GM21737 (cell line): ENCODE measurements around the gene MIA2.

ENCODE experiments used
- ATAC-seq: cut with Tn5 transposase; IDR thresholded peaks from one replicate; pipeline ENCODE4 v1.9.1; 2021; ENCODE audit warnings: mild to moderate bottlenecking, moderate library complexity; ENCODE audit not compliant: unreplicated experiment

MIA2 gene

DNA sequence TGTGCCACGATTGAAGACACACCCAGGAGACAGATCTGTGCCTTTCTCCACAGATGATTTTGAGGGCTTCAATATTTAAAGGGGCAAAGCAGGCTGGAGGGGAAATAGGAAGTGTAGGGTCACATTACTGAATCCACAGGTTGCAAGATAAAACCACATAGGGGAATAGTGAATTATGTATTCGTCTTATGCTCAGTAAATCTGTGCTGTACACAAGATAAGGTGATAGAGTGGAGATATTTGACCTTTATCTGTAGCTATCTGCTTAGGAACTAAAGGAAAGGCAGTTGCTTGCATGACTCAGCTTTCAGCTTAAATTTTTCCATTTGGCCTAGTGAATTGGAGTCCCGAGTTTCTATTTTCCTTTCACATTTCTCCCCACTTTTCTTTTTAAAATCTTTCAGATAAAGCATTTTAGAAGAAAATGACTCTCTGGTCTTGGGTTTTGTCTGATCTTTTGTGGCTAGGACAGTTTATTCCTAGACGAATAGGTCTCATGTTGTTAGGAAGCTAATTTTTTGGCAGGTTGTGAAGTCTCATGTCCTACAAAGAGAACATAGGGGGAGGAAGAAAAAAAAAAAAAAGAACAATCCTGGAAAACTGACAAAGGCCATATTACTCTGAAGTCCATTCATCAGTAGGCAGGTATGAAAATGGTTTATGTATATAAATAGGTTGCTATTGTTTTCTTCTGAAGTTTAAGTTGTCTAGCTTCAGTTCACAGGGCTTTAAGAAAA is 143.1 kb downstream of the MIA2 start:
- ATAC-seq = no peak

DNA sequence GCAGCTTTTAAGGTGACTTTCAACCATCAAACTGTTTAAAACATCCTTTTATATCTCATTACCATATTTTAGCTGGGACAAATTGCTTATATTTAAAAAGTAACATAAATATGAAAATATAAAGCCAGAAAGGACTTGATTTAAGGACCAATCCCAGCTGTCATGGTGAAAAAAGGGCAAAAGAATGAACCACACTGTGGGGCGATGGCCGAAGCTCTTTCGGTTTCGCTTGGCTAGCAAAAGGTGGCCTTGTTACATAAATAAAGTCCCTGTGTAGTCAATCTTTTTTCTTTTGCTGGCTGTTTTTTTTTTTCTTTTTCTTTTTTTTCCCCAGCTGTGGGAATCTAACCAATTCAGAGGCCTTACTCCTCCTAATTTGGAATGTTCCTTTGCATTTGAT is 147.7 kb downstream of the MIA2 start:
- no peak for ATAC-seq

DNA sequence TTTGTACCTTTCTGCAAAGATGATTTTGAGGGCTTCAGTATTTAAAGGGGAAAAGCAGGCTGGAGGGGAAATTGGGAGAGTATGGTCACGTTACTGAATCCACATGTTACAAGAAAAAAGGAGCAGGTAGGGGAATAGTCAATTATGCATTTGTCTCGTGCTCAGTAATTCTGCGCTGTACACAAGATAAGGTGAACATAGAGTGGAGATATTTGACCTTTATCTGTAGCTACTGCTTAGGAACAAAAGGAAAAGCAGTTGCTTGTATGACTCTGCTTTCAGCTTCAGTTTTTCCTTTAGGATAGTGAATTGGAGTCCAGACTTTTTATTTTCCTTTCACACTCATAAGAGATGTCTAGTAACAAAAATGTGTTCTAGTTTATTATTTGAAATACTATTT is 148.7 kb downstream of the MIA2 start:
- ATAC-seq = no peak

DNA sequence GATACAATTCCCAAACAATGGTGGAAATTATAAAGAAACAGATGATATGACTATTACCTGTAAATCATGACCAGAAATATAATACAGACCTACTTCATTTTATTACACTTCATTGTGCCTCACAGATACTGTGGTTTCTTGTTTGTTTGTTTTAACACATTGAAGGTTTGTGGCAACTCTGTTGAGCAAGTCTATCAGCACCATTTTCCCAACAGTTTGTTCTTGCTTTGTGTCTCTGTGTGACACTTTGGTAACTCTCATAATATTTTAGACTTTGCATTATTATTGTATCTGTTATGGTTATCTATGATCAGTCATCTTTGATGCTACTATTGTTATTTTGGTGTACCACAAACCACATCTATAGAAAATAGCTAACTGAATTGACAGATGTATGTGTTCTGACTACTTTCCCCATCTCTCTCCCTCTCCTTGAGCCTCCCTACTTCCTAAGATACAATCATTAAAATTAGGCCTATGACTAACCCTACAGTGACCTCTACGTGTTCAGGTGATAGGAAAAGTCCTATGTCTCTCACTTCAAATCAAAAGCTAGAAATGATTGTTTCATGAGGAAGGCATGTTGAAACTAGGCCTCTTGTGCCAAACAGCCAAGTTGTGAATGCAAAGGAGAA is 149.4 kb downstream of the MIA2 start:
- no peak for ATAC-seq

DNA sequence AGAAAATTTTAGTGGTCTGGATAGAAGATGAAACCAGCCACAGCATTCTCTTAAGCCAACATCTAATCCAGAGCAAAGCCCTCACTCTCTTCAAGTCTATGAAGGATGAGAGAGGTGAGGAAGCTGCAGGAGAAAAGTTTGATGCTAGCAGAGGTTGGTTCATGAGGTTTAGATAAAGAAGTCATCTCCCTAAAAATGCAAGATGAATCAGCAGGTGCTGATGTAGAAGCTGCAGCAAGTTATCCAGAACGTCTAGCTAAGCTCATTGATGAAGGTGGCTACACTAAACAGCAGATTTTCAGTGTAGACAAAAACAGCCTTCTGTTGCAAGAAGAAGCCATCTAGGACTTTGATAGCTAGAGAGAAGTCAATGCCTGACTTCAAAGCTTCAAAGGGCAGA is 150.0 kb downstream of the MIA2 start:
- ATAC-seq = no peak

DNA sequence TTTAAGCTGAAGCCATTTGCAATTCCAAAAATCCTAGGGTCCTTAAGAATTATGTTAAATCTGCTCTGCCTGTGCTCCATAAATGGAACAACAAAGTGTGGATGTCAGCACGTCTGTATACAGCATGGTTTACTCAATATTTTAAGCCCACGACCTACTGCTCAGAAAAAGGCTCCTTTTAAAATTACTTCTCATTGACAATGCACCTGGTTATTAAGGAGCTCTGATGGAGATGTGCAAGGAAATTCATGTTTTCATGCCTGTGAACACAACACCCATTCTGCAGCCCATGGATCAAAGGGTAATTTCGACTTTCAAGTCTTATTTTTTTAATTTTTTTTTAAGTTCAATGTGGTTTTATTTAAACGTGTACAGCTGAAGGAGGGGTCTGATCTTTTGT is 150.5 kb downstream of the MIA2 start:
- ATAC-seq = no peak

DNA sequence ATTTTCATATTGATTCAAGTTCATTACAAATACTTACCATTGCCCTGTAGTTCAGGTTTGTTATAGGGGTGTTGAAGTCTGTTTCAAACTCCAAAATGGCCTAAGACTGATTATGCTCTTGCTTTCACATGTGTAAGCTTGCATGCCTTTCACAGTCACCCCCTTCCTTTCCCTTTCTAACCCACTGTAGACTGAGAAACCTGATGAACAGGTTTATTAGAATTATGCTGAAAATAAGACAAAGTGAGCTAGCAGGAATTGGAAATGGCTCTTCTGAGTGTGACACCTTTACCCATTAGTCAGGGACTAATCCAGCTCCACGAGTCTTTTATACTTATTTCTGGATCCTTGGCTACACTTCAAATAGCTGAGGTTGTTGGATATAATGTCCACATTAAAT is 159.6 kb downstream of the MIA2 start:
- ATAC-seq = no peak

DNA sequence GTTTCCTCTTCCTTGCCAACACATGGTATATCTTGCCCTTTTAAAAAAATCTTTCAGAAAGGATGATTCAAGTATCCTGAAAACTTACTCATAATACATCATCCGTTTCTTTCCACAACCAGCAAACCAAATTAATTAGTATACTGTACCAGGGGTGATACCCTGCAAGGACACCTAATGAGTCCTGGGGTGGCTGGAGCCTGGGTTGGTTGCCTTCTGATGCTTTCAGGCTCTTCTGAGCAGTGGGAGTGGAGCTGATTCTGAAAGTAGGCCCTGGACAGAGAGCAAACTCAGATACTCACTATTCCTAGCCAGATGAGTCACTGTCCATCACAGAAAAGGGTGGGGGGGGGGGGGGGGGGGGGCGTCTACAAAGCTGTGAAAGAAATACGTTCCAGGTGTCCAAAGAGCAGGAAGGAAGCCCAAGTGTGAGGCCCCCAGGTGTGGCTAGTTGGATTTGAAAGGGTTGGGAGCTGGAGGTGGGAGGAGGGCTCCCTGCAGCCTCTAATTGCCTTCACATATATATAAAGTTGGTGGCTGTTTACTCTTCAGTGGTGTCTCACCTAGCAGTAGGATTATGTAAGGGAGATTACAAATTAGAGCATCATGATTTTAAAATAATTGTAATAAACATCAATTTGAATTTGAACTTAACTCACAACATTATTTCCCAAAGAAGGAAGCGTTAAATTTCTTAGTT is 162.0 kb downstream of the MIA2 start:
- ATAC-seq = no peak

DNA sequence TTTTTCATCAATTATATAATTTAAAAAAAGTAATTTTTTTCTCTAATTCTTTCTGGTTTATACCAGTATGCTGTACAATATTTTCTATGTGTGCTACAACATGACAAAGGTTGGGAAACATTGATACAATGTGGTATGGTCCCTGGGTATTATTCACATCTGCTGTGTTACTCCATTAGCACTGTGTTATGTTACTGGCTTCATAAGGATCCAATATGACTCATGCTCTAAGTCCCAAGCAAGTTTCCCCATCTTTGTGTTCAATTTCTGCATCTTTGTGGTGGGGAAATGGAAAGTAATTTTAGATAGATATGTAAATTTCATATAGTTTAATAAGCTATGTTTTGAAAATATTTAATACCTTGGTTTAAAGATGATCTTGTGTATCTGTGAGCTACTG is 162.7 kb downstream of the MIA2 start:
- ATAC-seq = no peak

DNA sequence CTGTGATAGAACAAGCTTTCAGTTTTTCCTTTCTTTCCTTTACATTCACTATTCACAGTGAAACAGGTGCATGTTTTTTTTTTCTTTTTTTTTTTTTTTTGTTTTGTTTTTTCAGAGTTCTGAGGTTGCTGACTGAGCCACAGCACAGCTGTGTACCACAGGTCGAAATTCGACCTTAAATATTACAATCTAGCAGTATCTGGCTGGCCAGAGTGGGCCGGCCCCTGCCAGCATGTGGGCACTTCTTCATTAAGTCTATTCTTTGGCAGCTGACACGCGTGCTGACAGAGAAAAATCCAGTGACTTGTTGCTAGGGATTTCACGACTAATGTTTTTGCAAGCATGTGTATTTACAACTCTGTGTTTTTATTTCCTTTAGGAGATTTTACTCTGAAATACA is 164.7 kb downstream of the MIA2 start:
- no peak for ATAC-seq

DNA sequence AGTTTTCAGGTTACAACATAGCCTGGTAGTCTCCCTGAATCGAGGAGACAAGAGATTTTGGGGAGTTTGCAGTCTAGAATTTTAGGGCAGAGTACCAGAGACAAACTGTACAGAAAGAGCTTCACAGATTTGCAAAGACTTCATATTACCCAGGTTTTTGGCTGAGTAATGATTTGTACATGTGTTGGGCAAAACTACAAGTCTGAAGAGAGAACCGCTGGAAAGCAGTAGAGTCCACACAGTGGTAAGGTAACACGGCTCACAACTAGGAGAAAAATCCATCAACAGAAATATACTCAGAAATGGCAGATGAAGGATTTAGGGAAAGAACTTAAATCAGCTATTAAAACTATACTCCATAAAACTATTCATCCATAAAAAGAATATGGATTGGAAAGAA is 172.8 kb downstream of the MIA2 start:
- ATAC-seq = no peak

DNA sequence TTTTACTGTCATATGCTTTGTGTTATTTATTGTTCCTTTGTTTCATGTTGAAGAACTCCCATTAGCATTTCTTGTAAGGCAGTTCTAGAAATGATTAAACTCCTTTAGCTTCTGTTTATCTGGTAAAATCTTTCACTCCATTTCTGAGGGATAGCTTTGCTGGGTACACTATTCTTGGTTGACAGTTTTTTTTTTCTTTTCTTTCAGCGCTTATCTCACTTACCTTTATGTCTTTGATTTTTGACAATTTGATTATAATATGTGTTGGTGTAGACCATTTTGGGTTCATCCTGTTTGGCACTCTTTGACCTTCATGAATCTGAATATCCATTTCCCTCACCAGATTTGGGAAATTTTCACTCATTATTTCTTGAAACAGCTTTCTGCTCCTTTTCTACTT is 182.4 kb downstream of the MIA2 start:
- ATAC-seq = no peak

DNA sequence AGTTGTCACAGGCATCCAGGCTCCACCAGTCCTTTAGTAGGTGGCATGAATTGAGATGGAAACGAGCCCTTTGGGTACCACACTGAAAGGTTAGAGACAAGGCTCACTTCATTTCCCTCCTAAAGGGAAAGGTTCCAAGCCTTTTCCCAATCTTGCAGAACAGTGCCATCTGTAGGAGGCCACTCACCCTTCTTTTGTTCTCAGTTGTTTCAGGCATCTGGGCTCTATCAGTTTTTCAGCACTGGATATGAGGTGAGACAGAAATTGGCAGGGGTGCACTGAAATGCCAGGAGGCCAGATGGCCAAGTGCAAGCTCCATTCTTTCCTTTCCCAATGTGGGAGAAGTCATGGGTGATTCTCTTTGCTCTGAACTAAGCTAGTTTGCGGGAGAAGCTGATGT is 183.3 kb downstream of the MIA2 start:
- no peak for ATAC-seq

DNA sequence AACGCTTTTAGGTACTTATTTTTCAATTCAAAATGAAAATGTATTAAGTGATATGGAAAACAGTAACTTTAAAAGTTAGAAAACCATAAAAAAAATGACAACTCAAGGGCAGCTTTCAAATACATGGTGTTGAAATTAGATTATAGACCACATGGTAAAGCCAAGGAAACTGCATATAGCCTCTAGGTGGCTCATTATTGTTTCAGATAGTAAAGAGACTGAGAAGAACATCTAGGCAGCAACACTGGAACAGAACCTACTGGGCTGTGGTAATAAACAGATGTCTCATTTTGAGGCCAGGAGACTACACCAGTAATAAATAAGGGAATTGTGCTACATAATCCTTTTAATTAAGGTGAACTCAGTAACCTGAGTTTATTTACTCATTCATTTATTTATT is 185.6 kb downstream of the MIA2 start:
- no peak for ATAC-seq

DNA sequence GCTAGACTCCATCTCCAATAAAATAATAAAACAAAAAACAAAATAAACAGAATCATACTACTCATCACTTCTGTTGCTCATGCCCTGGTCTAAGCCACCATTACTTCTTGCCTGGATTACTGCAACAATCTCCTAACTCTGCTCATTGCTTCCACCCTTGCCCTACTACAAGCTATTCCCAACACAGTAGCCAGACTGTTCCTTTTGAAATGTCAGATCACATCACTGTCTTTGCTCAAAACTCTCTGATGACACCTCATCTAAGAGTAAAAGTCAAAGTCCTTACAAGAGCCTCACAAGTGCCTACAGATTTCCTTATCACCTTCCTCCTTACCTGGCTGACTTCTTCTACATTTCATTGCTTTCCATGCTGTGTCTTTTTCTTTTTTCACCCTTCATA is 188.5 kb downstream of the MIA2 start:
- no peak for ATAC-seq

DNA sequence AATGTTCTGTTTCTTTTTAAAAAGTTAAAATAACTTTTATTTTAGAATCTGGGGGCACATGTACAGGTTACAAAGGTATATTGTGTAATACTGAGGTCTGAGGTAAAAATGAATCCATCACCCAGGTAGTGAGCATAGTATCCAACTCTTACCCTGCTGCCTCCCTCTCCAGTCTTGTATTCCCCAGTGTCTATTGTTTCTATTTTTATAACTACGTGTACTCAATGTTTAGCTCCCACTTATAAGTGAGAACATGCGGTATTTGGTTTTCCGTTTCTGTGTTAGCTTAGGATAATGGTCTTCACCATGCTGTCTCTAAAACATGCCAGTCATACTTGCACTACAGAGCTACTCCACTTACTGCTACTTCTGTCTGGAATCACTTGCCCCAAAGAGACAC is 190.1 kb downstream of the MIA2 start:
- no peak for ATAC-seq

DNA sequence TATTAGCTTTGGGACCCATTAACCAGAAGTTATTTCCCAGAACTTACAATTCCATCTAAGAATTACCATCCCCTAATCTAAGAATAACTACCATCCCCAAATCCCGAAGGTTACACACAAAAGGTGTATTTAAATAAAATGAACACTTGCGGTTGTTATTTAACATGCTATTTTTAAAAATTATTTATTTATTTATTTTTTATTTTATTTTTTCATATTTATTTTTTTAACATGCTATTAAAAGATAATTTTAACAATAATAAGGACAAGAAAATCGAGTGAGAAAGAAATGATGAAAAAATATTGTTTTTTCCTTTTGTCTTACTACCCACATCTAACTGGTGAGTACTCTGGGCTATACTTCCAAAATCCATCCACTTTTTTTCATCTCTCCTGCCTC is 192.2 kb downstream of the MIA2 start:
- no peak for ATAC-seq

DNA sequence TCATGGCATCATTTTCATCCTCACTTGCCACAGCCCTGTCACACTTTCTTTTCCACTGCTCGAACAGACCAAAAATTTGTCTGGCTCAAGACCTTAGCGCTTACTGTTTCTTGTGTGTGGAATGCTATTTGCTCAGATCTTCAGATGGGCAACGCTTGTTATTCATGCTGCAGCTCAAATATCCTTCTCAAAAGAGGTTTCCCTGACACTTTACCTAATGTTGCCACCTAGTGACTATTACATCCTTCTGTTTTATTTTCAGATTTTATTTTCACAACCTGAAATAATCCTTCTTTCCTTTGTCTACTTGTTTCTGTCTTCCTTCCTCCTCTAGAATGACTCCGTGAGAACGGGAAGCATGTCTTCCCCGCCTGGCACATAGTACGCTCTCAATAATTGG is 192.9 kb downstream of the MIA2 start:
- ATAC-seq = no peak

DNA sequence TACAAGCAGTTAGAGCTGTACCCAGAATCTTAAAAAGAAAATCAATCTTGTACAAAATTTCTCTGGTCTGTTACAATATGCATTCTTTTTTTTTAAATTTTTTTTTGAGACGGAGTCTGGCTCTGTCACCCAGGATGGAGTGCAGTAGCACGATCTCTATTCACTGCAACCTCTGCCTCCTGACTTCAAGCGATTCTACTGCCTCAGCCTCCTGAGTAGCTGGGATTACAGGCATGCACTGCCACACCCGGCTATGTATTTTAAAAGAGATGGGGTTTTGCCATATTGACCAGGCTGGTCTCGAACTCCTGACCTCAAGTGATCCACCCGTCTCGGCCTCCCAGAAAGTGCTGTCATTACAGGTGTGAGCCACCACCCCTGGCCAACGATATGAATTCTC is 194.4 kb downstream of the MIA2 start:
- ATAC-seq = no peak

DNA sequence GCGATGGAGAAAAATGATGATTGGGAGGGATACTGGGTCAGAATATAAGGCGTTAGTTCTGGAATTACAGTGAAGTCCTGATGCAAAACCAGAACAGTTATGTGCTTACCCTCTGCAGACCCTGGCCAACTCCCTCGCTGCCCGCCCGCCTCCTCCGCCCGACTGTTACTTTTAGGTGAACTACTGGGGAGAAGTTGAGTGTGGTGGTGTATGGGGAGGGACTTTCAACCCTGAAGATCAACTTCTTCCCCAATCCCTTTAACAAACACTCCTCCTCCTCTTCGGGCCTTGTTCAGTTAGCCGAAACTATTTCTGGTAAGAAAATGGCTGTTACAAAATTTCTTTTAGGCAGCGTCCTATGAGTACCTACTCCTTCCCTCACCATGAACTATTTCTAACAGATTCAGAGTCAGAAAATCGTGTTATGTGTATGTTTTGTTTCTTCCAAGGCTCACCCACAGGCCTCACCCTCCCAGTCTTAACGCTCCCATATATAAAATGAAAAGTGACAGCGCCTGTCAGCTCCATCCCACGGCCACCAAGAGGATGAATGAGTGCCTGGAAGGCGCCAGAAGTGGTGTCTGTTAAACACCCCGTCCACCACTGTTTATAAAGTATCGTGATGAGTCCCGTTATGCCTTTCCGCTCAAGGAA is 197.2 kb downstream of the MIA2 start:
- peak; percentile 1 for ATAC-seq

DNA sequence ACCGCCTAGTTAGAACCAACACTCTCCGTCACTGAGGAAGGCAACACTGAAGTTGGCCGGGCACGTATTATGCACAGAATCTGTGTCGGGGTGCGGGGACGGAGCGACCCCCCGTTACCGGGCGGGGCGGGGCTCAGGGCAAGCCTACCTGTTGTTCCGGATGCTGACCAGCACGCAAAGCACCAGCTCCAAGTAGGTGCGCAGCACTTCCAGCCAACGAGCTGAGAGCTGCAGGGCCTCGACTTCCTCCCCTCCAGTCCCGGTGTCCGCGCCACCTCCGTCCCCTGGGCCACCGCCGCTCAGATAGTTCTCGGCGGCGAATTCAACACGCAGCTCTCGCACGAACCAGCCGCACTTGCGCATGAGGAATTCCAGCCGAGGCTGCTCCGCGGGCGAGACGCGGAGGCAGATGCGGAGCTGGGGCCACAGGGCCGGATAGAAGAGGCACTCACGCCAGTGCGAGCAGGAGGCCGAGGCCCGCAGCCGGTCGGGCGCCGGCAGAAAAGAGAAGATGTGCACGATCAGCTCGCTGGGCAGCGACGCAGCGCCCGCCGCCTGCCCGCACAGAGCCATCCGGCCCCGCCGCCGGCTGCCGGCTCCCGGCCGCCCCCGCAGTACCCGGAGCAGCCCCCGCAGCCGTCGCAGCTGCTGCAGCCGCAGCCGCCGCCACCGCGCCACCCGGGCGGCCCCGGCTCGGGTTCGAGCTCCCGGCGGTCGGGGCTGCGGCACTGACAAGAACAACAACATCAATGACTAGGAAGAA is 197.9 kb downstream of the MIA2 start:
- ATAC-seq = peak; percentile 27
